K562 (cell line): ENCODE data around the gene PHTF2. TPM values are rescaled to one million over a fixed set of nuclear protein-coding genes. Genes with fewer than 3 reads are reported as not detected.

ENCODE experiments used
- ATAC-seq: fragments of 200-7000 bp; cut with Tn5 transposase; 3 replicates; pipeline ENCODE4 v1.9.1; 2020; ENCODE audit warnings: moderate library complexity
- BruUV-seq: library from RNA; stranded (reverse); fragments of 400-500 nt; replicated peaks from 2 replicates; lab custom pipeline; 2021; lab: Mats Ljungman, UMichigan
- CTCF ChIA-PET: fragments of 300-600 bp; formaldehyde crosslinking; extraction: SDS; loops from one replicate; lab custom pipeline; 2021; ENCODE audit warnings: low intra/inter-chr PET ratio; lab: Yijun Ruan, JAX
- POLR2A ChIA-PET: fragments of 300-600, 350-650 bp; sonication (Branson Sonifier 250); formaldehyde crosslinking; extraction: SDS; loops from one replicate; lab custom pipeline; 2021; ENCODE audit warnings: antibody characterized with exemption, inconsistent platforms; lab: Yijun Ruan, JAX
- DNase-seq, 4 experiments: peaks; one replicate each; pipeline versions ENCODE4 v3.0.0 to v3.0.0-alpha.2; 2011 to 2018; ENCODE audit warnings: low spot score in 3 of 4, mixed read lengths in 3 of 4; ENCODE audit errors: extremely low read depth in 1 of 4
- FAIRE-seq: peaks from 2 replicates; lab custom pipeline; 2011; peaks lifted over from hg19 to GRCh38; lab: Jason Lieb, UNC
- H2AFZ ChIP-seq: 2 replicates; pipeline ENCODE4 v1.6.0; 2011; ENCODE audit warnings: low read depth, low read length, control low read depth, inconsistent platforms
- H3K27ac ChIP-seq: fragments of 200-600 bp; 3 replicates; pipeline ENCODE4 v1.8.0; 2011; ENCODE audit warnings: low read depth, mild to moderate bottlenecking, control low read depth, inconsistent platforms, low read length, moderate library complexity, mixed read lengths; ENCODE audit errors: extremely low read depth
- H3K27me3 ChIP-seq, 2 experiments: fragments of 300-600 bp in 1 of 2; 2 replicates in 1 of 2; 3 replicates in 1 of 2; pipeline versions ENCODE4 v1.6.0 to v1.8.0; 2011; ENCODE audit warnings: inconsistent platforms in 2 of 2, low read length in 2 of 2, mild to moderate bottlenecking in 1 of 2, mixed read lengths in 1 of 2, moderate library complexity in 1 of 2; ENCODE audit not compliant: control insufficient read depth in 2 of 2, insufficient read depth in 2 of 2
- H3K36me3 ChIP-seq: fragments of 300-600 bp; 3 replicates; pipeline ENCODE4 v1.8.0; 2011; ENCODE audit warnings: mild to moderate bottlenecking, low read length, inconsistent platforms; ENCODE audit not compliant: control insufficient read depth, insufficient read depth
- H3K4me1 ChIP-seq, 2 experiments: fragments of 200-600 bp in 1 of 2; replicated peaks in 1 of 2; 2 replicates in 1 of 2; 3 replicates in 1 of 2; pipeline versions ENCODE4 v1.5.1 to v1.8.0; 2011; ENCODE audit warnings: inconsistent platforms in 2 of 2, low read length in 2 of 2, mild to moderate bottlenecking in 1 of 2, mixed read lengths in 1 of 2, moderate library complexity in 1 of 2; ENCODE audit not compliant: control insufficient read depth in 2 of 2, insufficient read depth in 2 of 2
- H3K4me2 ChIP-seq: 2 replicates; pipeline ENCODE4 v1.6.1; 2011; ENCODE audit warnings: low read length, control low read depth, inconsistent platforms, mixed read lengths; ENCODE audit not compliant: insufficient read depth
- H3K4me3 ChIP-seq: fragments of 200-600 bp; sonication (generic), shearing (Covaris generic); 2 replicates; pipeline ENCODE4 v1.5.1; 2016; ENCODE audit warnings: control low read depth, inconsistent platforms
- H3K79me2 ChIP-seq: fragments of 200-600 bp; 3 replicates; pipeline ENCODE4 v1.8.0; 2011; ENCODE audit warnings: low read length, inconsistent platforms; ENCODE audit not compliant: control insufficient read depth, insufficient read depth
- H3K9ac ChIP-seq, 2 experiments: 2 replicates each; pipeline versions ENCODE4 v1.6.0 to v1.6.1; 2011; ENCODE audit warnings: low read depth in 2 of 2, low read length in 2 of 2, control low read depth in 1 of 2, inconsistent platforms in 1 of 2, mild to moderate bottlenecking in 1 of 2, mixed read lengths in 1 of 2; ENCODE audit not compliant: insufficient read depth in 1 of 2
- H3K9me1 ChIP-seq: one replicate; pipeline ENCODE4 v1.6.0; 2011; ENCODE audit warnings: inconsistent platforms, mild to moderate bottlenecking, low read length, moderate library complexity; ENCODE audit not compliant: control insufficient read depth, insufficient read depth
- H3K9me3 ChIP-seq: replicated peaks from 2 replicates; pipeline ENCODE4 v1.5.1; 2011; ENCODE audit warnings: low read depth, low read length, inconsistent platforms; ENCODE audit not compliant: control insufficient read depth, insufficient read depth
- H4K20me1 ChIP-seq: replicated peaks from 2 replicates; pipeline ENCODE4 v1.6.1; 2011; ENCODE audit warnings: low read length, inconsistent platforms, mixed read lengths; ENCODE audit not compliant: control insufficient read depth, insufficient read depth
- CHD2 ChIP-seq: IDR thresholded peaks from 2 replicates; pipeline ENCODE4 v1.6.1; 2011; ENCODE audit warnings: low read depth, low read length
- PHF8 ChIP-seq: fragments of 200-600 bp; sonication (generic); IDR thresholded peaks from 2 replicates; pipeline ENCODE4 v1.6.1; 2012; ENCODE audit warnings: mixed run types, mild to moderate bottlenecking, inconsistent platforms, low read length, moderate library complexity, borderline replicate concordance
- POLR2H ChIP-seq: IDR thresholded peaks from 2 replicates; pipeline ENCODE4 v1.6.1; 2016; ENCODE audit warnings: missing genetic modification characterization, low read depth, mild to moderate bottlenecking, control low read depth, missing compliant biosample characterization, moderate library complexity
- SAFB ChIP-seq: fragments of 200-400 bp; formaldehyde crosslinking; IDR thresholded peaks from 2 replicates; pipeline ENCODE4 v1.6.1; 2017; ENCODE audit warnings: low read depth, low read length, borderline replicate concordance
- ZNF408 ChIP-seq: fragments of 250-450 bp; sonication (Bioruptor Pico); IDR thresholded peaks from 2 replicates; pipeline ENCODE4 v1.4.0; 2020; ENCODE audit warnings: low read depth, mild to moderate bottlenecking, moderate library complexity
- ZNF717 ChIP-seq: fragments of 250-450 bp; sonication (Bioruptor Pico); IDR thresholded peaks from 2 replicates; pipeline ENCODE4 v1.5.0; 2021
- WGBS: fragments of 100-300 bp; shearing (Covaris generic); methylation state at CpG from one replicate; pipeline ENCODE4 v1.1.6; 2016; ENCODE audit warnings: low coverage, mixed read lengths; ENCODE audit not compliant: insufficient coverage; ENCODE audit errors: missing lambda C conversion rate; 5-methylcytosine and 5-hydroxymethylcytosine counted together
- in situ Hi-C: fragments of 300-500 bp; cut with MboI; formaldehyde crosslinking; loops from 4 replicates; pipeline ENCODE4 v1.15.0; 2018; ENCODE audit warnings: inconsistent platforms, mixed read lengths
- intact Hi-C: fragments of 100-400 bp; cut with micrococcal nuclease; formaldehyde crosslinking; loops from 2 replicates; pipeline ENCODE4 v1.14.2; 2022
- polyA plus RNA-seq, 8 experiments: library from polyadenylated mRNA; depleted of rRNA in 4 of 8; stranded (reverse) in 5 of 8; unstranded in 3 of 8; fragments of >200 nt; fragmentation: Nextera tagmentation in 2 of 8; fragmentation: Illumina TruSeq in 1 of 8; extraction: Ambion mirVana in 2 of 8; extraction: Trizol in 1 of 8; gene quantifications; 2 replicates each; pipeline versions ENCODE4 v1.2.1 to v1.2.3, GENCODE V29; 2011 to 2014; ENCODE audit warnings: inconsistent platforms in 1 of 8, missing spikeins in 1 of 8
- total RNA-seq, 7 experiments: library from RNA; depleted of rRNA in 6 of 7; stranded (reverse); fragments of >200 nt in 6 of 7; fragmentation: Illumina TruSeq in 2 of 7; extraction: Trizol in 2 of 7; gene quantifications; 2 replicates each; pipeline versions ENCODE4 v1.2.1 to v1.2.3, GENCODE V29; 2011 to 2021; ENCODE audit warnings: low replicate concordance in 1 of 7

PHTF2 gene
- total and polyA plus RNA-seq, 9 of the 15 experiments (the other 6 are each of a cell fraction or from before 2014, with no cell fraction given) = 17.9 to 43.6 (median 25.4) TPM

- no peak overlapping the region for H2AFZ ChIP-seq
- ChIA-PET POLR2A (interaction anchor here (0.6 to 1.2 kb wide), 2 partner anchors 12 to 86 kb away, joined by 3 to 4 read pairs; no protein-coding TSS in a partner anchor), CTCF (no interaction called here)
- H3K79me2 ChIP-seq = no peaks in the 10 kb centered on the region
- in situ Hi-C loops (no loop called here), intact Hi-C loops (no loop called here)
- ATAC-seq = peak; percentile 53
- no peak for DNase-seq
- BruUV-seq = no TSS peak
- no peak overlapping the region for H3K27ac ChIP-seq
- no peak overlapping the region for H3K4me2 ChIP-seq
- H3K27me3 ChIP-seq = no peaks in the 10 kb centered on the region
- no peak overlapping the region for H3K9ac ChIP-seq
- no peaks in the 10 kb centered on the region for H3K9me3 ChIP-seq
- H4K20me1 ChIP-seq = no peaks in the 10 kb centered on the region
- no peak for FAIRE-seq
- WGBS = 57% methylated on average over 2 of the region's 2 CpGs
- peaks cover 9 to 17% of the 10 kb centered on the region in 2 experiments; a peak in 4 of 5 replicates for H3K4me1 ChIP-seq
- peaks cover 30% of the 10 kb centered on the region; the same call in 2 of the 3 replicates for H3K36me3 ChIP-seq
- H3K9me1 ChIP-seq = no peaks in the 10 kb centered on the region
- no peak for TF ChIP-seq ZNF717 (CRISPR knock-in tag)
- no peak for TF ChIP-seq POLR2H (tag)
- TF ChIP-seq SAFB = no peak
- no peak for TF ChIP-seq CHD2
- TF ChIP-seq PHF8 = no peak
- no peak for TF ChIP-seq ZNF408 (CRISPR knock-in tag)
- H3K4me3 ChIP-seq = no peak overlapping the region
Observed at GRCh38 chr7:77917500-77918262, 119.1 kb downstream of the PHTF2 start.
